ENCODE measurements around the gene MKRN2OS. TPM values are rescaled to one million over a fixed set of nuclear protein-coding genes. Genes with fewer than 3 reads are reported as not detected.

The MKRN2OS gene
- total RNA-seq, 2 donors from 2014 or later = 2.3 TPM; not detected in 1

- H3K9me3 ChIP-seq = no peaks in the 10 kb centered on the region
- peak overlapping the region; percentile 72 to 98 (median 97) for H3K27ac ChIP-seq
- no peaks in the 10 kb centered on the region for H3K27me3 ChIP-seq
- H3K36me3 ChIP-seq (replicated peaks in 1 of 2; ENCODE audit: insufficient read depth in 1 of 2, low read depth in 2 of 2) = no peaks in the 10 kb centered on the region
- peak overlapping the region; percentile 61 to 93 for H3K4me3 ChIP-seq
- WGBS, 2 donors = 1% methylated on average over 18 of the region's 18 CpGs
- H3K4me1 ChIP-seq = peaks cover 57% of the 10 kb centered on the region
- DNase-seq = no peak
- intact Hi-C loops (cut with DNase I) = no loop called here
- ATAC-seq = no peak
- TF ChIP-seq POLR2A (IDR thresholded peaks at IDR 0.05) = no peak
Observed at GRCh38 chr3:12557473-12558100, 12.3 kb upstream of the MKRN2OS start.

DNA sequence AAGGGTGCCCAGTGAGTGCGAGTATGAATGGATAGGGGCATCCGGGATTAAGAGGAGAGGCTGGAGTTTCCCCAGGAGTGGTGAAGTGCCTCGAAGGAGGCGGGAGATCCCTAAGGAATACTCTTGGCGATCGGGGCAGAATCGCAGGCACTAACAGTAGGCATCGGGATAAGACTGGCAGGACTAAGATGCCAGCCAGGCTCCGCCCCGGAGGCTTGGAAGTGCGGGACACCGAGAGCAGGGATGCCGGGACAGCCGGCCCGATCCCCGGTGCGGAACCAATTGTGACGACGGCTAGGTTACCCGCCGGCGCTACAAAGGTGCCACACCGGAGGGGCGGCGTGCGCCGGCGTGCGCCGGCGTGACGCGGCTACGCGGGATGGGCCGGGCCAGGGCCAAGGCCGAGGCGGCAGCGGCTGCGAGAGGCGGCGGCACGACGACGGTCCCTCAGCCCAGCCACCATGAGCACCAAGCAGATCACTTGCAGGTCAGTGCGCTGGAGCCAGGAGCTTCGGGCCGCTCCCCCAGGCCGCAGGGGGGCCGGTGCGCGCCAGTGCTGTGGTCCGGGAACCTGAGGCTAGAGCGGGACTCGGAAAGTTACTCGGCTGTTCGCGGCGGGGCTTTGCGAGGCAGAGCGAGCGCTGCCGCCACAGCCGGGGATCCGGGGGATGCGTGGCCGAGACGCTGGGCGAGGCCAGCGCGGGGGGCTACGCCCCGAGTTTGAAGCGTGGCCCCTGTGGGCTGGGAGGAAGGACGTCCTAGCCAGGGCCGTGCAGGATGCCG lies 11.6 kb upstream of the MKRN2OS start, which contains the start of gene MKRN2:
Gene MKRN2, plus strand, starts transcription at position 398 of the 783 bp plus-strand sequence. Its CDS starts 64 bp downstream, at position 462.
- intact Hi-C loops (cut with DNase I) = no loop called here

DNA sequence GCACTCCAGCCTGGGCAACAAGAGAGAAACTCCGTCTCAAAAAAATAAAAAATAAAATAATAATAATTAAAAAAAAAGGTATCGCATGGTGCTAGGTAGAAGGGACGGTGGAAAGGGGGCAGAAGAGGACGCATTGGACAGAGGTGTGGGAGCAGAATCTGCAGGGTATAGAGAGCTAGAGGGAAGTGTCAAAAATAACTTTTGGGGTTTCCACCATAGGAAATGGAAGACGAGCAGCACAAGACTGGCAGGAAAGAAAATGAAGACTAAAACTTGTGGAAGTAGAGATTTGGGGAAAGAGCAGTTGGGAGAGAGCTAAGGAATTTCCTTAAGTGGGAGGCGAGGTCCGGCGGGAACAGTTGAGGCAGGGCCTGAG lies 11.0 kb upstream of the MKRN2OS start:
- Histone ChIP-seq H3K36me3 (replicated peaks in 1 of 2; ENCODE audit: insufficient read depth in 1 of 2, low read depth in 2 of 2) (no peaks in the 10 kb centered on the region), H3K4me3 (peak overlapping the region in 1 of 2 donors; percentile 61), H3K4me1 (peaks cover 44% of the 10 kb centered on the region), H3K9me3 (no peaks in the 10 kb centered on the region), H3K27ac (peak overlapping the region in 3 of 4 donors; percentile 97 to 98 (median 97)), H3K27me3 (peaks cover 0 to 5% of the 10 kb centered on the region in 2 donors)
- ATAC-seq (no peak), DNase-seq (no peak)
- intact Hi-C loops (cut with DNase I) = no loop called here
- TF ChIP-seq POLR2A (IDR thresholded peaks at IDR 0.05) (no peak), CTCF (IDR thresholded peaks at IDR 0.05) (no peak)
- 1% methylated on average over 8 of the region's 8 CpGs for whole genome bisulfite sequencing, 2 donors

More for the DNA sequence above, 11.6 kb upstream of the MKRN2OS start, which contains the start of gene MKRN2:
- H3K9me3 ChIP-seq = no peaks in the 10 kb centered on the region
- 0 to 2% methylated on average over 19 to 56 of the region's 77 CpGs for WGBS, 2 donors
- ATAC-seq (peak; percentile 97), DNase-seq (peak; percentile 89 to 93 (median 92))
- H3K4me1 ChIP-seq = peaks cover 50% of the 10 kb centered on the region
- TF ChIP-seq CTCF (IDR thresholded peaks at IDR 0.05) = peak in 1 of 7 experiments; percentile 35
- peak; percentile 96 to 98 (median 97) for TF ChIP-seq POLR2A (IDR thresholded peaks at IDR 0.05)
- H3K27me3 ChIP-seq = peaks cover 0 to 2% of the 10 kb centered on the region in 2 donors
- H3K36me3 ChIP-seq (replicated peaks in 1 of 2; ENCODE audit: insufficient read depth in 1 of 2, low read depth in 2 of 2) = no peaks in the 10 kb centered on the region
- peak within 1 kb of the TSS; percentile 72 to 98 (median 97) for H3K27ac ChIP-seq
- peak within 1 kb of the TSS; percentile 61 to 93 for H3K4me3 ChIP-seq

- H3K4me3 ChIP-seq = peak overlapping the region in 1 of 2 donors; percentile 3
- 4 to 9% methylated on average over 26 of the region's 26 CpGs for WGBS, 2 donors
- ATAC-seq = no peak
- intact Hi-C loops (cut with DNase I) = no loop called here
- no peak overlapping the region for H3K27ac ChIP-seq
- H3K9me3 ChIP-seq = no peaks in the 10 kb centered on the region
- peak in 1 of 4 donors; percentile 20 for DNase-seq
- peaks cover 20% of the 10 kb centered on the region for H3K4me1 ChIP-seq
- H3K27me3 ChIP-seq = peaks cover 0 to 5% of the 10 kb centered on the region in 2 donors
- no peak for TF ChIP-seq CTCF (IDR thresholded peaks at IDR 0.05)
- no peaks in the 10 kb centered on the region for H3K36me3 ChIP-seq (replicated peaks in 1 of 2; ENCODE audit: insufficient read depth in 1 of 2, low read depth in 2 of 2)
Observed at GRCh38 chr3:12553921-12554391, 8.7 kb upstream of the MKRN2OS start.

All from body of pancreas (tissue), 4 donors.